Lower lobe of right lung (tissue), 2 donors: ENCODE results near the gene AOPEP. TPM values are rescaled to one million over a fixed set of nuclear protein-coding genes. Genes with fewer than 3 reads are reported as not detected.

ENCODE experiments used
- ATAC-seq, 2 donors: fragments of 200-7000 bp; cut with Tn5 transposase; one replicate each; pipeline ENCODE4 v1.9.1; 2020 to 2022; ENCODE audit warnings: mild to moderate bottlenecking in 2 of 2, moderate library complexity in 2 of 2
- DNase-seq: peaks from one replicate; pipeline ENCODE4 v3.0.0-alpha.2; 2020
- H3K27ac ChIP-seq: fragments of 200-600 bp; one replicate; pipeline ENCODE4 v1.8.0; 2022
- H3K27me3 ChIP-seq: fragments of 200-600 bp; one replicate; pipeline ENCODE4 v1.8.0; 2022; ENCODE audit warnings: low read depth
- H3K36me3 ChIP-seq: fragments of 200-600 bp; one replicate; pipeline ENCODE4 v1.8.0; 2022; ENCODE audit warnings: mild to moderate bottlenecking
- H3K4me1 ChIP-seq: fragments of 200-600 bp; one replicate; pipeline ENCODE4 v1.8.0; 2022
- H3K4me3 ChIP-seq: fragments of 200-600 bp; one replicate; pipeline ENCODE4 v1.8.0; 2022; ENCODE audit warnings: mild to moderate bottlenecking
- H3K9me3 ChIP-seq: fragments of 200-600 bp; one replicate; pipeline ENCODE4 v1.8.0; 2022
- CTCF ChIP-seq: fragments of 200-600 bp; IDR thresholded peaks from one replicate; pipeline ENCODE4 v1.8.0; 2022; ENCODE audit warnings: antibody characterized with exemption, mild to moderate bottlenecking
- intact Hi-C: fragments of 100-400 bp; cut with DNase I; formaldehyde crosslinking; loops from one replicate; pipeline ENCODE4 v1.11.0; 2022
- total RNA-seq: library from RNA; stranded (reverse); fragmentation: NEBNext Ultra II Directional; extraction: Animal tissue kit (Norgen Biotek cat#: 25700); gene quantifications from one replicate; pipeline ENCODE4 v1.2.1, GENCODE V29; 2021
- donor health status: DM: no; HTN: yes; CAD: no; lungs with severe emphysema.

Gene AOPEP
- total RNA-seq, 1 donor from 2014 or later, result 63.7 TPM

- intact Hi-C loops, result no loop called here
- H3K27me3 ChIP-seq, result no peaks in the 10 kb centered on the region
- DNase-seq (no peak), ATAC-seq (no peak)
- TF ChIP-seq CTCF, result no peak
- H3K9me3 ChIP-seq, result no peaks in the 10 kb centered on the region
- no peak overlapping the region for H3K4me3 ChIP-seq
- peaks cover 60% of the 10 kb centered on the region for H3K4me1 ChIP-seq
- H3K27ac ChIP-seq, result peak overlapping the region; percentile 37
- H3K36me3 ChIP-seq, result peaks cover 43% of the 10 kb centered on the region
Measured at GRCh38 chr9:95076696-95077052, 350.2 kb downstream of the AOPEP start.

- DNase-seq (no peak), ATAC-seq (no peak)
- TF ChIP-seq CTCF, result no peak
- Histone ChIP-seq H3K27me3 (no peaks in the 10 kb centered on the region), H3K9me3 (no peaks in the 10 kb centered on the region), H3K27ac (peak overlapping the region; percentile 37), H3K36me3 (peaks cover 46% of the 10 kb centered on the region), H3K4me3 (no peak overlapping the region), H3K4me1 (peaks cover 60% of the 10 kb centered on the region)
- intact Hi-C loops, result no loop called here
Measured at GRCh38 chr9:95077053-95077765, 350.7 kb downstream of the AOPEP start.

- intact Hi-C loops, result no loop called here
- Histone ChIP-seq H3K9me3 (no peaks in the 10 kb centered on the region), H3K36me3 (peaks cover 53% of the 10 kb centered on the region), H3K4me1 (peaks cover 56% of the 10 kb centered on the region), H3K4me3 (no peak overlapping the region), H3K27me3 (no peaks in the 10 kb centered on the region), H3K27ac (peak overlapping the region; percentile 37)
- no peak for ATAC-seq
- TF ChIP-seq CTCF, result no peak
- DNase-seq, result no peak
Measured at GRCh38 chr9:95077766-95078370, 351.4 kb downstream of the AOPEP start.

- peaks cover 53% of the 10 kb centered on the region for H3K4me1 ChIP-seq
- H3K9me3 ChIP-seq, result no peaks in the 10 kb centered on the region
- no peak for TF ChIP-seq CTCF
- H3K4me3 ChIP-seq, result no peak overlapping the region
- peak overlapping the region; percentile 37 for H3K27ac ChIP-seq
- intact Hi-C loops, result no loop called here
- no peak for DNase-seq
- peak in 1 of 2 donors; percentile 12 for ATAC-seq
- no peaks in the 10 kb centered on the region for H3K27me3 ChIP-seq
- H3K36me3 ChIP-seq, result peaks cover 57% of the 10 kb centered on the region
Measured at GRCh38 chr9:95078511-95078910, 352.0 kb downstream of the AOPEP start.

- H3K27me3 ChIP-seq, result no peaks in the 10 kb centered on the region
- ATAC-seq (peak; percentile 87 to 92), DNase-seq (peak; percentile 73)
- H3K27ac ChIP-seq, result peak overlapping the region; percentile 37
- TF ChIP-seq CTCF, result peak; percentile 17
- H3K9me3 ChIP-seq, result no peaks in the 10 kb centered on the region
- H3K36me3 ChIP-seq, result peaks cover 61% of the 10 kb centered on the region
- no peak overlapping the region for H3K4me3 ChIP-seq
- intact Hi-C loops, result no loop called here
- H3K4me1 ChIP-seq, result peaks cover 53% of the 10 kb centered on the region
Measured at GRCh38 chr9:95078939-95079338, 352.4 kb downstream of the AOPEP start.
